HepG2 (cell line): Measurements from ENCODE around the gene TSNAXIP1. TPM values are rescaled to one million over a fixed set of nuclear protein-coding genes. Genes with fewer than 3 reads are reported as not detected.

Experiments
- ATF6 ChIP-seq: sonication (generic); formaldehyde crosslinking; conservative IDR thresholded peaks from 2 replicates; pipeline ENCODE4 v1.4.0; 2020; ENCODE audit warnings: missing genetic modification reagents
- FOXJ3 ChIP-seq: sonication (generic); formaldehyde crosslinking; IDR thresholded peaks from 2 replicates; pipeline ENCODE4 v1.4.0; 2020; ENCODE audit warnings: missing genetic modification reagents, mild to moderate bottlenecking, borderline replicate concordance
- HDAC1 ChIP-seq: sonication (generic); formaldehyde crosslinking; IDR thresholded peaks from 2 replicates; pipeline ENCODE4 v1.5.1; 2020; ENCODE audit warnings: mild to moderate bottlenecking, missing genetic modification reagents
- IKZF5 ChIP-seq: IDR thresholded peaks from 2 replicates; pipeline ENCODE4 v1.6.1; 2018; ENCODE audit warnings: missing genetic modification reagents, mild to moderate bottlenecking, missing compliant biosample characterization
- LCORL ChIP-seq, 2 experiments: fragments of 450-650 bp in 1 of 2; sonication (generic) in 1 of 2; formaldehyde crosslinking in 1 of 2; IDR thresholded peaks; 2 replicates each; pipeline versions ENCODE4 v1.5.0 to v1.6.1; 2017 to 2020; ENCODE audit warnings: antibody characterized with exemption in 1 of 2, missing genetic modification reagents in 1 of 2
- NFIB ChIP-seq: sonication (generic); formaldehyde crosslinking; IDR thresholded peaks from 2 replicates; pipeline ENCODE4 v1.9.0; 2021; ENCODE audit warnings: missing genetic modification reagents, mild to moderate bottlenecking, borderline replicate concordance
- NR3C1 ChIP-seq: sonication (generic); formaldehyde crosslinking; IDR thresholded peaks from 2 replicates; pipeline ENCODE4 v1.4.0; 2020; ENCODE audit warnings: missing genetic modification reagents
- SCMH1 ChIP-seq: sonication (generic); formaldehyde crosslinking; IDR thresholded peaks from 2 replicates; pipeline ENCODE4 v1.9.0; 2021; ENCODE audit warnings: missing genetic modification reagents, mild to moderate bottlenecking, borderline replicate concordance
- TEF ChIP-seq: sonication (generic); formaldehyde crosslinking; IDR thresholded peaks from 2 replicates; pipeline ENCODE4 v1.5.0; 2020; ENCODE audit warnings: missing genetic modification reagents
- TRIM24 ChIP-seq: sonication (generic); formaldehyde crosslinking; IDR thresholded peaks from 2 replicates; pipeline ENCODE4 v1.8.0; 2022; ENCODE audit warnings: mild to moderate bottlenecking, missing genetic modification reagents
- ZBTB44 ChIP-seq: sonication (generic); formaldehyde crosslinking; IDR thresholded peaks from 2 replicates; pipeline ENCODE4 v1.4.0; 2020; ENCODE audit warnings: missing genetic modification reagents
- ZFP36 ChIP-seq: fragments of 150-350 bp; IDR thresholded peaks from 2 replicates; pipeline ENCODE4 v1.6.1; 2018; ENCODE audit warnings: borderline replicate concordance, low read length, low read depth; ENCODE audit not compliant: partially characterized antibody
- ZFYVE20 ChIP-seq: sonication (generic); formaldehyde crosslinking; IDR thresholded peaks from 2 replicates; pipeline ENCODE4 v1.8.0; 2023; ENCODE audit warnings: low read depth, mild to moderate bottlenecking, moderate library complexity, missing genetic modification reagents, borderline replicate concordance
- ZMAT5 ChIP-seq: sonication (generic); formaldehyde crosslinking; IDR thresholded peaks from 2 replicates; pipeline ENCODE4 v1.5.0; 2020; ENCODE audit warnings: mild to moderate bottlenecking, low read depth, missing genetic modification reagents, borderline replicate concordance
- ZNF101 ChIP-seq: sonication (generic); formaldehyde crosslinking; IDR thresholded peaks from 2 replicates; pipeline ENCODE4 v1.4.0; 2020; ENCODE audit warnings: mild to moderate bottlenecking, low read depth, missing genetic modification reagents, borderline replicate concordance
- ZNF577 ChIP-seq: sonication (generic); formaldehyde crosslinking; IDR thresholded peaks from 2 replicates; pipeline ENCODE4 v1.4.0; 2020; ENCODE audit warnings: mild to moderate bottlenecking, low read depth, missing genetic modification reagents, borderline replicate concordance
- ZNF704 ChIP-seq: sonication (generic); formaldehyde crosslinking; IDR thresholded peaks from 2 replicates; pipeline ENCODE4 v1.8.1; 2023; ENCODE audit warnings: mild to moderate bottlenecking, inconsistent platforms, moderate library complexity, missing genetic modification reagents, borderline replicate concordance
- ZNF816 ChIP-seq: sonication (generic); formaldehyde crosslinking; IDR thresholded peaks from 2 replicates; pipeline ENCODE4 v1.8.0; 2022; ENCODE audit warnings: missing genetic modification reagents, mild to moderate bottlenecking, borderline replicate concordance
- ZNF839 ChIP-seq: sonication (generic); formaldehyde crosslinking; IDR thresholded peaks from 2 replicates; pipeline ENCODE4 v1.4.0; 2020; ENCODE audit warnings: missing genetic modification reagents, mild to moderate bottlenecking, borderline replicate concordance
- ZSCAN20 ChIP-seq: sonication (generic); formaldehyde crosslinking; IDR thresholded peaks from 2 replicates; pipeline ENCODE4 v1.4.0; 2020; ENCODE audit warnings: missing genetic modification reagents, mild to moderate bottlenecking, borderline replicate concordance
- polyA plus RNA-seq, 8 experiments: library from polyadenylated mRNA; depleted of rRNA in 3 of 8; stranded (reverse) in 7 of 8; unstranded in 1 of 8; fragments of >200 nt; fragmentation: Illumina TruSeq in 4 of 8; extraction: Trizol in 4 of 8; gene quantifications; 2 replicates each; pipeline versions ENCODE4 v1.2.1 to v1.2.3, GENCODE V29; 2011 to 2016; ENCODE audit warnings: low read depth in 4 of 8, missing spikeins in 1 of 8, mixed read lengths in 1 of 8; ENCODE audit not compliant: insufficient read depth in 1 of 8
- total RNA-seq, 5 experiments: library from RNA; depleted of rRNA; stranded (reverse); fragments of >200 nt; fragmentation: Illumina TruSeq; extraction: Trizol; gene quantifications; 2 replicates each; pipeline ENCODE4 v1.2.3, GENCODE V29; 2016; ENCODE audit warnings: low read depth in 1 of 5

Gene TSNAXIP1
- total and polyA plus RNA-seq, 2 of the 13 experiments (the other 11 are each of a cell fraction or from before 2014, with no cell fraction given) = 0.37 to 0.86 TPM

- TF ChIP-seq ATF6 (CRISPR knock-in tag) = no peak
- TF ChIP-seq ZNF839 (CRISPR knock-in tag) = peak; percentile 36; the same call in 1 of the 2 replicates
- no peak for TF ChIP-seq TEF (CRISPR knock-in tag)
- no peak for TF ChIP-seq ZSCAN20 (CRISPR knock-in tag)
- TF ChIP-seq ZNF704 (CRISPR knock-in tag) = peak; percentile 78
- TF ChIP-seq NR3C1 (CRISPR knock-in tag) = no peak
- TF ChIP-seq ZMAT5 (CRISPR knock-in tag) = no peak
- no peak for TF ChIP-seq ZFYVE20 (CRISPR knock-in tag)
- no peak for TF ChIP-seq FOXJ3
- TF ChIP-seq ZNF577 (CRISPR knock-in tag) = no peak
- TF ChIP-seq SCMH1 (CRISPR knock-in tag) = no peak
- peak; percentile 70; the same call in 1 of the 2 replicates for TF ChIP-seq HDAC1 (CRISPR knock-in tag)
- TF ChIP-seq LCORL (IDR thresholded peaks at IDR 0.05) = no peak
- TF ChIP-seq LCORL (CRISPR knock-in tag; IDR thresholded peaks at IDR 0.05) = peak; percentile 81
- TF ChIP-seq ZBTB44 (CRISPR knock-in tag) = no peak
- TF ChIP-seq ZFP36 = no peak
- 0 out of 2 replicates have a peak, but pooled peaks have one; percentile 70 for TF ChIP-seq IKZF5 (CRISPR knock-in tag)
- TF ChIP-seq NFIB (CRISPR knock-in tag) = no peak
- no peak for TF ChIP-seq TRIM24
- no peak for TF ChIP-seq ZNF816
- no peak for TF ChIP-seq ZNF101 (CRISPR knock-in tag)
Observed at GRCh38 chr16:67842509-67843342, 36.0 kb downstream of the TSNAXIP1 start (continued).
